GM12878 (cell line): Measurements from ENCODE around the gene MXRA7. TPM values are rescaled to one million over a fixed set of nuclear protein-coding genes. Genes with fewer than 3 reads are reported as not detected.

ENCODE experiments used
- ATAC-seq: fragments of 200-7000 bp; cut with Tn5 transposase; 3 replicates; pipeline ENCODE4 v1.9.1; 2020; ENCODE audit warnings: mild to moderate bottlenecking, moderate library complexity
- BruUV-seq: library from RNA; stranded (reverse); fragments of 400-500 nt; replicated peaks from 2 replicates; lab custom pipeline; 2021; lab: Mats Ljungman, UMichigan
- CTCF ChIA-PET: fragments of 300-600 bp; sonication (Branson Sonifier 250); formaldehyde crosslinking; extraction: SDS; loops from one replicate; lab custom pipeline; 2021; ENCODE audit warnings: inconsistent platforms; lab: Yijun Ruan, JAX
- POLR2A ChIA-PET: fragments of 350-600 bp; formaldehyde crosslinking; extraction: SDS; loops from one replicate; lab custom pipeline; 2021; ENCODE audit warnings: inconsistent platforms; lab: Charles Lee
- RAD21 ChIA-PET: fragments of 300-600 bp; sonication (Branson Sonifier 250); formaldehyde crosslinking; loops from one replicate; lab custom pipeline; 2023; ENCODE audit warnings: antibody characterized with exemption; ENCODE audit not compliant: unreplicated experiment; lab: Charles Lee
- SMC1A ChIA-PET: fragments of 300-600 bp; sonication (Branson Sonifier 250); formaldehyde crosslinking; loops from one replicate; lab custom pipeline; 2023; ENCODE audit not compliant: unreplicated experiment, uncharacterized antibody; lab: Charles Lee
- DNase-seq: peaks from one replicate; pipeline ENCODE4 v3.0.0-alpha.2; 2011; ENCODE audit warnings: low read depth, low spot score
- FAIRE-seq: peaks from 3 replicates; lab custom pipeline; 2011; peaks lifted over from hg19 to GRCh38; lab: Jason Lieb, UNC
- H2AFZ ChIP-seq: 2 replicates; pipeline ENCODE4 v1.6.0; 2011; ENCODE audit warnings: low read depth, low read length, control low read depth; ENCODE audit not compliant: control insufficient read depth
- H3K27ac ChIP-seq: 2 replicates; pipeline ENCODE4 v1.5.1; 2011; ENCODE audit warnings: control low read depth; ENCODE audit not compliant: control insufficient read depth, insufficient read depth
- H3K27me3 ChIP-seq, 2 experiments: replicated peaks in 1 of 2; 2 replicates each; pipeline versions ENCODE4 v1.6.0 to v1.6.1; 2011; ENCODE audit warnings: low read length in 1 of 2; ENCODE audit not compliant: control insufficient read depth in 2 of 2, insufficient read depth in 2 of 2
- H3K36me3 ChIP-seq, 2 experiments: 2 replicates each; pipeline ENCODE4 v1.5.1; 2011; ENCODE audit warnings: low read length in 1 of 2; ENCODE audit not compliant: control insufficient read depth in 2 of 2, insufficient read depth in 2 of 2
- H3K4me1 ChIP-seq: 2 replicates; pipeline ENCODE4 v1.6.1; 2011; ENCODE audit warnings: mild to moderate bottlenecking, low read length, moderate library complexity, mixed read lengths; ENCODE audit not compliant: control insufficient read depth, insufficient read depth
- H3K4me2 ChIP-seq: 2 replicates; pipeline ENCODE4 v1.6.0; 2011; ENCODE audit warnings: control low read depth; ENCODE audit not compliant: control insufficient read depth, insufficient read depth
- H3K4me3 ChIP-seq: fragments of 200-600 bp; sonication (generic); 2 replicates; pipeline ENCODE4 v1.5.1; 2016
- H3K79me2 ChIP-seq: 2 replicates; pipeline ENCODE4 v1.6.0; 2011; ENCODE audit warnings: low read length; ENCODE audit not compliant: control insufficient read depth, insufficient read depth
- H3K9ac ChIP-seq: 2 replicates; pipeline ENCODE4 v1.8.0; 2011; ENCODE audit warnings: low read length, control low read depth, mixed read lengths; ENCODE audit not compliant: control insufficient read depth, insufficient read depth
- H3K9me3 ChIP-seq: replicated peaks from 3 replicates; pipeline ENCODE4 v1.5.1; 2011; ENCODE audit warnings: mild to moderate bottlenecking, low read length; ENCODE audit not compliant: control insufficient read depth, insufficient read depth
- H4K20me1 ChIP-seq: 2 replicates; pipeline ENCODE4 v1.6.0; 2011; ENCODE audit not compliant: control insufficient read depth, insufficient read depth
- RB1 ChIP-seq: fragments of 450-650 bp; formaldehyde crosslinking; IDR thresholded peaks from 2 replicates; pipeline ENCODE4 v1.6.1; 2017; ENCODE audit warnings: mild to moderate bottlenecking, borderline replicate concordance
- WGBS: methylation state at CpG from one replicate; pipeline ENCODE4 v1.1.6; 2016; ENCODE audit warnings: low lambda C conversion rate; ENCODE audit not compliant: insufficient replicate concordance, insufficient coverage; ENCODE audit errors: missing lambda C conversion rate; 5-methylcytosine and 5-hydroxymethylcytosine counted together
- in situ Hi-C: fragments of 300-500 bp; cut with MboI; formaldehyde crosslinking; loops from 9 replicates; pipeline ENCODE4 v1.14.3; 2018; ENCODE audit warnings: mixed read lengths
- intact Hi-C: fragments of 100-400 bp; cut with micrococcal nuclease; formaldehyde crosslinking; loops from one replicate; pipeline ENCODE4 v1.14.2; 2022; ENCODE audit not compliant: unreplicated experiment
- polyA plus RNA-seq, 11 experiments: library from polyadenylated mRNA; depleted of rRNA in 4 of 11; unstranded in 6 of 11; stranded (reverse) in 5 of 11; fragments of >200 nt; fragmentation: Nextera tagmentation in 4 of 11; fragmentation: Illumina TruSeq in 1 of 11; extraction: Ambion mirVana in 4 of 11; extraction: Trizol in 1 of 11; gene quantifications; 1 replicate in 1 of 11; 2 replicates in 10 of 11; pipeline versions ENCODE4 v1.2.1 to v1.2.3, GENCODE V29; 2011 to 2016; ENCODE audit warnings: inconsistent platforms in 2 of 11, missing spikeins in 2 of 11, low read depth in 1 of 11
- total RNA-seq, 4 experiments: library from RNA; depleted of rRNA in 3 of 4; stranded (reverse); fragments of >200 nt in 3 of 4; fragmentation: Illumina TruSeq in 1 of 4; extraction: Trizol in 1 of 4; gene quantifications; 2 replicates each; pipeline versions ENCODE4 v1.2.1 to v1.2.3, GENCODE V29; 2013 to 2021
- TF ChIP-seq, protein P1 (sequence below), 3 experiments: IDR thresholded peaks in 2 of 3; conservative IDR thresholded peaks in 1 of 3; 2 replicates each; pipeline ENCODE4 v1.5.1; 2011; ENCODE audit warnings: low read depth in 3 of 3, low read length in 3 of 3, mild to moderate bottlenecking in 3 of 3, control low read depth in 2 of 3, moderate library complexity in 2 of 3, inconsistent platforms in 1 of 3, mixed read lengths in 1 of 3; ENCODE audit not compliant: control insufficient read depth in 2 of 3, insufficient read depth in 1 of 3; ENCODE audit errors: extremely low read depth in 1 of 3

MXRA7 gene
- total and polyA plus RNA-seq, 10 of the 15 experiments (the other 5 are each of a cell fraction or from before 2014, with no cell fraction given): 0.03 to 2.0 (median 0.33) TPM

DNA sequence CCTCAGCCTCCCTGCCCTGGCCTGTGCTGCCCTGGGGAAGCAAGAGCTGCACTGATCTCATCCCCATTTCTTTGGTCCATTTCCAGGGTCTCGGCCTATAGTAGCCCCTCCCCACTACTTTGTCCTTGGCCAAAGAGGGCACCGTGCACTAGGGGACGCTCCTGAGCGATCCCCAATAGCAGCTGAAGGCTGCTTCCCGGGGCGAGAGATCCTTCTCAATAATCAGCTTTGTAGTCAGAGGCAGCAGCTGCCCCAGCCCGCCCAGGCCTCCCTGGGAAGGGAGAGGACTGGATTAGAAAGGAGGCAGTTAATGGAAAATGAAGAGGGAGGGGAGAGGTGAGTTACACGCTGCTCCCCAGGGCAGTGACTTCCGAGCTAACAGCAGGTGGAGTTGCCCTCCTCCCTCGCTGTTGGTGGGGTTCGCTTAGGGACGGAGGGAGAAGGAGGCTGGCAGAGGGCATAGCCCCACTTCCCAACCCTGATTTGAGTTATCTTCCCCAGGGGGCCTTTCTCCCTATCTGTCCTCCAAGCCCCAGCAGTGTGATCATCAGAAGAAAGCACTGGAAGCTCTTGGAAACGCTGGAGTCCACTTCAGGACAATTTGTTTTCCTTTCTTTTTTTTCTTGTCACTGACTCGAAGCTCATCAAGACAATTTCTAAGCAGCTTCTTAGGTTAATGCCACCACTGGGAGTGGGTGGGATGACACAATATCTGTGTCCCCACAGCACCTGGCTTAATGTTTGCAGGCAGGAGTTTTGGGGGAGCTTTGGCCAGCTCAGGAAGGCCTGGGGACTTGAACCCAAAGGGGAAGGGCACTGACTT, 2.6 kb downstream of the MXRA7 start:
- Histone ChIP-seq H3K9me3 (no peaks in the 10 kb centered on the region), H3K9ac (no peak overlapping the region), H3K4me3 (no peak overlapping the region), H4K20me1 (no peaks in the 10 kb centered on the region), H3K4me1 (no peaks in the 10 kb centered on the region), H2AFZ (no peak overlapping the region), H3K36me3 (no peaks in the 10 kb centered on the region), H3K79me2 (no peaks in the 10 kb centered on the region), H3K27ac (no peak overlapping the region), H3K27me3 (no peaks in the 10 kb centered on the region; a peak in 2 of 4 replicates), H3K4me2 (no peak overlapping the region)
- BruUV-seq: no TSS peak
- intact Hi-C loops: no loop called here
- DNase-seq (no peak), FAIRE-seq (no peak), ATAC-seq (no peak)
- ChIA-PET POLR2A (interaction anchor here (0.5 kb wide), 1 partner anchor 148 kb away, joined by 3 read pairs; no protein-coding TSS in a partner anchor), SMC1A (interaction anchor here (0.6 kb wide), 1 partner anchor 379 kb away, joined by 3 read pairs; no protein-coding TSS in a partner anchor), CTCF (interaction anchor here (1.0 to 1.5 kb wide), 4 partner anchors 9 to 83 kb away, joined by 3 to 6 read pairs (median 4); no protein-coding TSS in a partner anchor), RAD21 (no interaction called here)
- WGBS: 47% methylated on average over 14 of the region's 14 CpGs
- TF ChIP-seq, protein P1, sequence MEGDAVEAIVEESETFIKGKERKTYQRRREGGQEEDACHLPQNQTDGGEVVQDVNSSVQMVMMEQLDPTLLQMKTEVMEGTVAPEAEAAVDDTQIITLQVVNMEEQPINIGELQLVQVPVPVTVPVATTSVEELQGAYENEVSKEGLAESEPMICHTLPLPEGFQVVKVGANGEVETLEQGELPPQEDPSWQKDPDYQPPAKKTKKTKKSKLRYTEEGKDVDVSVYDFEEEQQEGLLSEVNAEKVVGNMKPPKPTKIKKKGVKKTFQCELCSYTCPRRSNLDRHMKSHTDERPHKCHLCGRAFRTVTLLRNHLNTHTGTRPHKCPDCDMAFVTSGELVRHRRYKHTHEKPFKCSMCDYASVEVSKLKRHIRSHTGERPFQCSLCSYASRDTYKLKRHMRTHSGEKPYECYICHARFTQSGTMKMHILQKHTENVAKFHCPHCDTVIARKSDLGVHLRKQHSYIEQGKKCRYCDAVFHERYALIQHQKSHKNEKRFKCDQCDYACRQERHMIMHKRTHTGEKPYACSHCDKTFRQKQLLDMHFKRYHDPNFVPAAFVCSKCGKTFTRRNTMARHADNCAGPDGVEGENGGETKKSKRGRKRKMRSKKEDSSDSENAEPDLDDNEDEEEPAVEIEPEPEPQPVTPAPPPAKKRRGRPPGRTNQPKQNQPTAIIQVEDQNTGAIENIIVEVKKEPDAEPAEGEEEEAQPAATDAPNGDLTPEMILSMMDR (IDR thresholded peaks at IDR 0.05 in 2 of 3, conservative IDR thresholded peaks at IDR 0.05 in 1 of 3; ENCODE audit: control insufficient read depth in 2 of 3, extremely low read depth in 1 of 3, insufficient read depth in 1 of 3, low read depth in 3 of 3, low read length in 3 of 3): 0 out of 6 replicates have a peak, but pooled peaks of 2 of the 3 experiments have one; percentile 2 to 5
- no peak for TF ChIP-seq RB1
- in situ Hi-C loops: no loop called here
